Central memory CD8-positive, alpha-beta T cell (primary cell): ENCODE data around the gene SERPINA10.
"Not testable (repeated sequence)": the region's sequence is repeated elsewhere in the genome, so short reads cannot be mapped to it uniquely, and the experiment has no call there.

Experiments used
- ATAC-seq: fragments of 150-1000 bp; cut with Tn5 transposase; replicated peaks from 2 replicates; pipeline ENCODE4 v1.10.0; 2022; ENCODE audit warnings: mild to moderate bottlenecking, moderate FRiP score, moderate number of reproducible peaks; ENCODE audit not compliant: poor library complexity, severe bottlenecking; ENCODE audit errors: extremely low read depth
- DNase-seq, 2 donors: peaks; one replicate each; pipeline ENCODE4 v3.0.0; 2021; ENCODE audit warnings: low spot score in 2 of 2
- H3K27ac Mint-ChIP-seq: one replicate; pipeline ENCODE4 v1.8.0; 2022; ENCODE audit warnings: low read depth, mild to moderate bottlenecking, moderate library complexity, mixed read lengths
- H3K27me3 Mint-ChIP-seq: one replicate; pipeline ENCODE4 v1.8.0; 2022; ENCODE audit warnings: mixed read lengths
- H3K36me3 Mint-ChIP-seq: one replicate; pipeline ENCODE4 v1.8.0; 2022; ENCODE audit warnings: mild to moderate bottlenecking, moderate library complexity, mixed read lengths; ENCODE audit not compliant: insufficient read depth
- H3K4me1 Mint-ChIP-seq: one replicate; pipeline ENCODE4 v1.8.0; 2022; ENCODE audit warnings: mixed read lengths
- H3K4me3 Mint-ChIP-seq: one replicate; pipeline ENCODE4 v1.8.0; 2022; ENCODE audit warnings: mild to moderate bottlenecking, moderate library complexity, mixed read lengths
- H3K9me3 Mint-ChIP-seq: one replicate; pipeline ENCODE4 v1.8.0; 2022; ENCODE audit warnings: mixed read lengths

SERPINA10 gene

DNA sequence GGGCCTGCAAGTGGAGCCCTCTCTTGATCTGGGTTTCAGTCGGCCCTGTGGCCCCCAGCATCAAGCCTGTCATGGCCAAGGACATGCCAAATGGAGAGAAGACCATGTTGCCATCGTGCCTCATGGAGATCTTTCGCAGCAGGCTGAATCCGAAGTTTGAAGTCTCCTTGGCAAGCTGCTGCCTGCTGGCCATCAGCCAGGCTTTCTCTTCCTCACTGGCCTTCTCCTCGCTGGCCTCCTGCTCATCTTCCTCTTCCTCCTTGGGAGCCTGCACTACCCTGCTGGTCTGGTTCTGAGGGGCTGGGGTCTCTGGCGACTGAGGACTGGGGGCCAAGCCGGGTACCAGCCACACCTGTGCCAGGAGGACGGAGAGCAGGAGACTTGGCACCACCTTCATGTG lies 2.9 kb downstream of the SERPINA10 start:
- Mint-ChIP-seq H3K4me3 (no peak overlapping the region), H3K4me1 (no peaks in the 10 kb centered on the region), H3K27me3 (peaks cover 5% of the 10 kb centered on the region), H3K9me3 (no peaks in the 10 kb centered on the region), H3K27ac (no peak overlapping the region), H3K36me3 (no peaks in the 10 kb centered on the region)
- DNase-seq (no peak), ATAC-seq (no peak)

GRCh38 chr14:94288610-94289465 lies 4.2 kb downstream of the SERPINA10 start:
- no peak for DNase-seq
- ATAC-seq = no peak
- Mint-ChIP-seq H3K4me1 (no peaks in the 10 kb centered on the region), H3K9me3 (no peaks in the 10 kb centered on the region), H3K4me3 (no peak overlapping the region), H3K36me3 (no peaks in the 10 kb centered on the region), H3K27ac (no peak overlapping the region), H3K27me3 (no peaks in the 10 kb centered on the region)

DNA sequence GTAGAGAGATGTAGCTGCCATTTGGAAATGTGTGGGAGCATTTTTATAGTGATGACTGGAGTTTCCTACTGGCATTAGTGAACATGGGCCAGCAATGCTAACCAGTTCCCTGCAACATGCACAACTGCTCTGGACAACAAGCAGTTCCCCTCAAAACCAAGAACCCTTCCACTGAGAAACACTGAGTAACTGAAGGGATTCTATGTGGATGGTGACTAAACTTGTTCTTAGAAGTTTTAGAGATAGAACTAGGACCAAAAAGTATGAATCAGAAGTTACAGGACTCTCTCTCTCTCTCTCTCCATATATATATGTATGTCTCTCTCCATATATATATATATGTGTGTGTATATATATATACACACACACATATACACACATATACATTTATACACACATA lies 7.9 kb downstream of the SERPINA10 start:
- Mint-ChIP-seq H3K27ac (no peak overlapping the region), H3K4me3 (no peak overlapping the region), H3K36me3 (no peaks in the 10 kb centered on the region), H3K4me1 (no peaks in the 10 kb centered on the region), H3K27me3 (no peaks in the 10 kb centered on the region), H3K9me3 (no peaks in the 10 kb centered on the region)
- DNase-seq (no peak), ATAC-seq (no peak)

GRCh38 chr14:94284221-94284620 lies 8.8 kb downstream of the SERPINA10 start:
- Mint-ChIP-seq H3K4me3 (no peak overlapping the region), H3K27ac (no peak overlapping the region), H3K4me1 (no peaks in the 10 kb centered on the region), H3K27me3 (no peaks in the 10 kb centered on the region), H3K36me3 (no peaks in the 10 kb centered on the region), H3K9me3 (no peaks in the 10 kb centered on the region)
- DNase-seq = no peak
- no peak for ATAC-seq

GRCh38 chr14:94282991-94283723 lies 9.9 kb downstream of the SERPINA10 start:
- Mint-ChIP-seq H3K36me3 (no peaks in the 10 kb centered on the region), H3K4me1 (no peaks in the 10 kb centered on the region), H3K27ac (no peak overlapping the region), H3K27me3 (no peaks in the 10 kb centered on the region), H3K4me3 (no peak overlapping the region), H3K9me3 (no peaks in the 10 kb centered on the region)
- no peak for ATAC-seq
- DNase-seq = no peak

DNA sequence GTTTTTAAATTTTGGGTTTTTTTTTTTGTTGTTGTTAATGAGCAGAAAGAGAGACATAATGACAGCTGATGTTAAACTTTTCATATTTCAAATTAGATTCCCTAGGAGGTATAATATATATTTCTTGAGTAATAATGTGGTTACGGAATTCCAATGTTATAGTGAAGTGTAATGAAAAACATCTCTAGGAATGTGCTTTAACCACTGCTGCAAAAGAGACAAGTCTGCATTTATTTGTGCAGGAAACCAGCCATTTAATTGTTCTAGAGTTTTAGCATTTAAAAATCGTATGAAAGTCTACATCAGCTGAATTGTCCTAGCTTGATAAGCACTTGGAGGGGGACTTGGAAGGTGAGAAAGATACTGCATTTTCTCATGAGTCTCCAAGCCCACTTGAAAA lies 14.3 kb downstream of the SERPINA10 start:
- no peak overlapping the region for H3K4me3 Mint-ChIP-seq
- peaks cover 2% of the 10 kb centered on the region for H3K27me3 Mint-ChIP-seq
- H3K4me1 Mint-ChIP-seq = no peaks in the 10 kb centered on the region
- H3K36me3 Mint-ChIP-seq = no peaks in the 10 kb centered on the region
- H3K9me3 Mint-ChIP-seq = no peaks in the 10 kb centered on the region
- DNase-seq (no peak), ATAC-seq (no peak)
- no peak overlapping the region for H3K27ac Mint-ChIP-seq

DNA sequence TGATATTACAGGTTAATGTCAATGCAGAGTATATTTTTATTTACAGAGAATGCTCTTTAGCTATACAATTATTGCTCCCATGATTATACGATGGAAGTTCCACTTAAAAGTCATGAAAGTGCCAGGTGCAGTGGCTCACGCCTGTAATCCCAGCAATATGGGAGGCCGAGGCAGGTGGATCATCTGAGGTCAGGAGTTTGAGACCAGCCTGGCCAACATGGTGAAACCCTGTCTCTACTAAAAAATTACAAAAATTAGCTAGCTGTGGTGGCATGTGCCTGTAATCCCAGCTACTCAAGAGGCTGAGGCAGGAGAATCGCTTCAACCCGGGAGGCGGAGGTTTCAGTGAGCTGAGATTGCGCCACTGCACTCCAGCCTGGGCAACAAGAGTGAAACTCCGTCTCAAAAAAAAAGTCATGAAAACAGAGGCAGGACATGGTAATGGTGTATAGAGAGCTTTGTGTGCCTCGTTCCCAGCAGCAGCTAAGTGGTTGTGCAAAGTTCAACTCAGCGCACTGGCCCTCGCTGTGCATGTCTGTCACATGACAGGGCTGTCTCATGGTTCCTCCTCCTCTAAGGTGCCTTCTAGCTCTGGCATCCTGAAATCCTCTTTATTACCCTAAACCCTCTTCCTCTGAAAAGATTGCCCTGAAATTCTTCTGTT lies 16.0 kb downstream of the SERPINA10 start:
- not testable (repeated sequence) for H3K36me3 Mint-ChIP-seq, H3K9me3 Mint-ChIP-seq, ATAC-seq, H3K4me3 Mint-ChIP-seq, H3K27ac Mint-ChIP-seq, H3K4me1 Mint-ChIP-seq, DNase-seq
- H3K27me3 Mint-ChIP-seq = peaks cover 18% of the 10 kb centered on the region

DNA sequence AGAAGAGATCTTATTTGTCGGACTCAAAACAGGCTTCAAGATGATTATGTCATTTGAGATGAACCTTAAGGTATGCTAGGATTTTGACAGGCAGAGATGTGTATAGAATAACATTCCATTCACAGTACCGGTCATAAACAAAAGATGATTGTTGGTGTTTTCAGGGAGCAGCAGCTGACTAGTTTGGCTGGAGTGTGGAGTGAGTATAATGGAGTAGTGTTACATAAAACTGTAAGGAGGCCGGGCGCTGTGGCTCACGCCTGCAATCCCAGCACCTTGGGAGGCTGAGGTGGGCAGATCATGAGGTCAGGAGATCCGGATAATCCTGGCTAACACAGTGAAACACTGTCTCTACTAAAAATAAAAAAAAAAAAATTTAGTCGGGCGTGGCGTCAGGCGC lies 23.9 kb downstream of the SERPINA10 start:
- Mint-ChIP-seq H3K27me3 (peaks cover 53% of the 10 kb centered on the region), H3K4me1 (no peaks in the 10 kb centered on the region), H3K4me3 (no peak overlapping the region), H3K36me3 (no peaks in the 10 kb centered on the region), H3K27ac (no peak overlapping the region), H3K9me3 (no peaks in the 10 kb centered on the region)
- DNase-seq = no peak
- ATAC-seq = no peak

DNA sequence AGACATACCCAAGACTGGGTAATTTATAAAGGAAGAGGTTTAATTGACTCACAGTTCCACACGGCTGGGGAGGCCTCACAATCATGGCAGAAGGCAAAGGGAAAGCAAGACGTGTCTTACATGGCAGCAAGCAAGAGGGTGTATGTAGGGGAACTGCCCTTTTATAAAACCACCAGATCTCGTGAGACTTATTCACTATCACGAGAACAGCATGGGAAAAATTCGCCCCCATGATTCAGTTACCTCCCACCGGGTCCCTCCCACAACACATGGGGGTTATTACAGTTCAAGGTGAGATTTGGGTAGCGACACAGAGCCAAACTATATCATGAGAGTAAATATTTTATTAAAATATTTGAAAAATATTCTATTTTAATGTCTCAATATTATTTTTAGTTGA lies 24.5 kb downstream of the SERPINA10 start:
- H3K4me3 Mint-ChIP-seq, H3K9me3 Mint-ChIP-seq, H3K36me3 Mint-ChIP-seq, H3K27ac Mint-ChIP-seq, H3K4me1 Mint-ChIP-seq, ATAC-seq, DNase-seq: not testable (repeated sequence)
- H3K27me3 Mint-ChIP-seq = peaks cover 49% of the 10 kb centered on the region

- no peaks in the 10 kb centered on the region for H3K4me1 Mint-ChIP-seq
- H3K27ac Mint-ChIP-seq = no peak overlapping the region
- ATAC-seq (no peak), DNase-seq (no peak)
- peaks cover 10% of the 10 kb centered on the region for H3K9me3 Mint-ChIP-seq
- no peaks in the 10 kb centered on the region for H3K36me3 Mint-ChIP-seq
- H3K4me3 Mint-ChIP-seq = no peak overlapping the region
- peaks cover 43% of the 10 kb centered on the region for H3K27me3 Mint-ChIP-seq
These were observed 25.7 kb downstream of the SERPINA10 start for GRCh38 chr14:94267352-94267751.

DNA sequence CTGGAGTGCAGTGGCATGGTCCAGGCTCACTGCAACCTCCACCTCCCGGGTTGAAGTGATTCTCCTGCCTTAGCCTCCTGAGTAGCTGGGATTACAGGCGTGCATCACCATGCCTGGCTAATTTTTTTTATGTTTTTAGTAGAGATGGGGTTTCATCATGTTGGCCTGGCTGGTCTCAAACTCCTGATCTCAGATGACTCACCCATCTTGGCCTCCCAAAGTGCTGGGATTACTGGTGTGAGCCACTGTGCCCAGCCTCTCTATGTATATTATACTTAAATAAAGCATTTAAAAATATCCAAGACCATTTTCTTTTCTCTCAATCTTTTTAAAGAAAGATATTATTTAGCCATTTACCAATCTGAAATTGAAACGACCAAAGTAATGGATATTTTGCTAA lies 28.9 kb downstream of the SERPINA10 start:
- ATAC-seq, H3K4me3 Mint-ChIP-seq, H3K4me1 Mint-ChIP-seq, H3K27ac Mint-ChIP-seq, H3K36me3 Mint-ChIP-seq, DNase-seq: not testable (repeated sequence)
- Mint-ChIP-seq H3K9me3 (peaks cover 14% of the 10 kb centered on the region), H3K27me3 (peaks cover 37% of the 10 kb centered on the region)

GRCh38 chr14:94244182-94244581 lies 48.9 kb downstream of the SERPINA10 start:
- ATAC-seq (no peak), DNase-seq (no peak)
- Mint-ChIP-seq H3K27me3 (peaks cover 24% of the 10 kb centered on the region), H3K4me3 (no peak overlapping the region), H3K4me1 (no peaks in the 10 kb centered on the region), H3K27ac (no peak overlapping the region), H3K9me3 (no peaks in the 10 kb centered on the region), H3K36me3 (peaks cover 2% of the 10 kb centered on the region)

GRCh38 chr14:94239406-94239805 lies 53.7 kb downstream of the SERPINA10 start:
- no peak overlapping the region for H3K27ac Mint-ChIP-seq
- H3K9me3 Mint-ChIP-seq = no peaks in the 10 kb centered on the region
- H3K4me3 Mint-ChIP-seq = no peak overlapping the region
- no peaks in the 10 kb centered on the region for H3K4me1 Mint-ChIP-seq
- H3K27me3 Mint-ChIP-seq = no peaks in the 10 kb centered on the region
- no peak for DNase-seq
- no peak for ATAC-seq
- H3K36me3 Mint-ChIP-seq = no peaks in the 10 kb centered on the region
